Activated T-helper 2 cell treated with anti-CD3 and anti-CD28 coated beads, Interferon-gamma antibody, Interleukin-2, Interleukin-4, amounts not matched to agents 10 μg/mL and 5 μg/mL and 100 μg/mL, durations not matched to agents 14 hours and 24 hours and 36 hours (primary cell): ENCODE results near the gene GPANK1. TPM values are rescaled to one million over a fixed set of nuclear protein-coding genes. Genes with fewer than 3 reads are reported as not detected.

ENCODE experiments used
- DNase-seq: peaks from one replicate; pipeline ENCODE4 v3.0.0; 2021; ENCODE audit warnings: low spot score
- H3K27ac Mint-ChIP-seq: one replicate; pipeline ENCODE4 v1.8.0; 2021; ENCODE audit warnings: mixed read lengths
- H3K27me3 Mint-ChIP-seq: one replicate; pipeline ENCODE4 v1.8.0; 2021; ENCODE audit warnings: low read depth, mixed read lengths
- H3K36me3 Mint-ChIP-seq: one replicate; pipeline ENCODE4 v1.8.0; 2021; ENCODE audit warnings: low read depth, mixed read lengths
- H3K4me1 Mint-ChIP-seq: one replicate; pipeline ENCODE4 v1.8.0; 2021; ENCODE audit warnings: low read depth, mixed read lengths
- H3K4me3 Mint-ChIP-seq: one replicate; pipeline ENCODE4 v1.8.0; 2021; ENCODE audit warnings: low read depth, mild to moderate bottlenecking, moderate library complexity, mixed read lengths
- H3K9me3 Mint-ChIP-seq: one replicate; pipeline ENCODE4 v1.8.0; 2021; ENCODE audit warnings: mixed read lengths
- intact Hi-C: fragments of 100-400 bp; cut with micrococcal nuclease; formaldehyde crosslinking; loops from one replicate; pipeline ENCODE4 v1.15.1; 2023
- total RNA-seq: library from RNA; stranded (reverse); gene quantifications from 2 replicates; pipeline ENCODE4 v1.2.3, GENCODE V29; 2022

GPANK1 gene
- total RNA-seq, 1 donor from 2014 or later = 34.7 TPM

- Mint-ChIP-seq H3K4me3 (no peak overlapping the region), H3K27ac (no peak overlapping the region), H3K4me1 (peaks cover 10% of the 10 kb centered on the region), H3K9me3 (no peaks in the 10 kb centered on the region), H3K27me3 (no peaks in the 10 kb centered on the region), H3K36me3 (peaks cover 44% of the 10 kb centered on the region)
- DNase-seq = no peak
- intact Hi-C loops = loop anchor here (10.0 kb wide), 1 partner anchor 267 kb away; the partner anchor contains the start of genes NELFE and SKIC2
These were observed 23.3 kb upstream of the GPANK1 start for GRCh38 chr6:31687860-31688693.

GRCh38 chr6:31687321-31687720, 22.5 kb upstream of the GPANK1 start:
- peaks cover 10% of the 10 kb centered on the region for H3K4me1 Mint-ChIP-seq
- intact Hi-C loops = loop anchor here (10.0 kb wide), 1 partner anchor 267 kb away; the partner anchor contains the start of genes NELFE and SKIC2
- H3K36me3 Mint-ChIP-seq = peaks cover 37% of the 10 kb centered on the region
- H3K9me3 Mint-ChIP-seq = no peaks in the 10 kb centered on the region
- H3K27me3 Mint-ChIP-seq = no peaks in the 10 kb centered on the region
- DNase-seq = no peak
- H3K4me3 Mint-ChIP-seq = no peak overlapping the region
- H3K27ac Mint-ChIP-seq = no peak overlapping the region

GRCh38 chr6:31686483-31686882, 21.7 kb upstream of the GPANK1 start:
- H3K27me3 Mint-ChIP-seq = no peaks in the 10 kb centered on the region
- no peak for DNase-seq
- H3K9me3 Mint-ChIP-seq = no peaks in the 10 kb centered on the region
- intact Hi-C loops = loop anchor here (10.0 kb wide), 1 partner anchor 268 kb away; the partner anchor contains the start of genes NELFE and SKIC2
- H3K27ac Mint-ChIP-seq = peak overlapping the region; percentile 13
- peaks cover 12% of the 10 kb centered on the region for H3K4me1 Mint-ChIP-seq
- no peak overlapping the region for H3K4me3 Mint-ChIP-seq
- H3K36me3 Mint-ChIP-seq = peaks cover 34% of the 10 kb centered on the region

GRCh38 chr6:31683591-31683990, 18.8 kb upstream of the GPANK1 start:
- intact Hi-C loops = loop anchor here (5.0 to 10.0 kb wide), 2 partner anchors 149 to 271 kb away; partner anchors contain the start of genes NELFE and SKIC2

GRCh38 chr6:31681135-31681671, 16.4 kb upstream of the GPANK1 start:
- intact Hi-C loops = loop anchor here (2.0 to 10.0 kb wide), 3 partner anchors 58 to 274 kb away; partner anchors contain the start of genes NELFE and SKIC2
- no peaks in the 10 kb centered on the region for H3K27me3 Mint-ChIP-seq
- peak overlapping the region; percentile 73 for H3K4me3 Mint-ChIP-seq
- peaks cover 7% of the 10 kb centered on the region for H3K36me3 Mint-ChIP-seq
- H3K4me1 Mint-ChIP-seq = peaks cover 21% of the 10 kb centered on the region
- no peak overlapping the region for H3K27ac Mint-ChIP-seq
- no peaks in the 10 kb centered on the region for H3K9me3 Mint-ChIP-seq
- DNase-seq = no peak

More at GRCh38 chr6:31683591-31683990, 18.8 kb upstream of the GPANK1 start:
- DNase-seq = no peak
- H3K27me3 Mint-ChIP-seq = no peaks in the 10 kb centered on the region
- H3K9me3 Mint-ChIP-seq = no peaks in the 10 kb centered on the region
- H3K36me3 Mint-ChIP-seq = peaks cover 21% of the 10 kb centered on the region
- H3K4me3 Mint-ChIP-seq = no peak overlapping the region
- peaks cover 16% of the 10 kb centered on the region for H3K4me1 Mint-ChIP-seq
- H3K27ac Mint-ChIP-seq = no peak overlapping the region

GRCh38 chr6:31680226-31681134, 15.7 kb upstream of the GPANK1 start, which contains the start of gene LY6G5C:
Gene LY6G5C, minus strand, starts transcription at chr6:31681067. Its CDS starts 694 bp downstream, at chr6:31680373.
- H3K9me3 Mint-ChIP-seq = no peaks in the 10 kb centered on the region
- peak within 1 kb of the TSS; percentile 73 for H3K4me3 Mint-ChIP-seq
- H3K36me3 Mint-ChIP-seq = peaks cover under 1% of the 10 kb centered on the region
- no peaks in the 10 kb centered on the region for H3K27me3 Mint-ChIP-seq
- H3K27ac Mint-ChIP-seq = peak within 1 kb of the TSS; percentile 64
- intact Hi-C loops = loop anchor here (1.0 to 10.0 kb wide), 4 partner anchors 58 to 274 kb away; partner anchors contain the start of genes NELFE and SKIC2
- peak; percentile 58 for DNase-seq
- peaks cover 21% of the 10 kb centered on the region for H3K4me1 Mint-ChIP-seq

- H3K36me3 Mint-ChIP-seq = peaks cover 8% of the 10 kb centered on the region
- intact Hi-C loops = no loop called here
- peaks cover 21% of the 10 kb centered on the region for H3K4me1 Mint-ChIP-seq
- H3K27ac Mint-ChIP-seq = no peak overlapping the region
- no peaks in the 10 kb centered on the region for H3K9me3 Mint-ChIP-seq
- no peak overlapping the region for H3K4me3 Mint-ChIP-seq
- DNase-seq = no peak
- H3K27me3 Mint-ChIP-seq = no peaks in the 10 kb centered on the region
These were observed 13.2 kb upstream of the GPANK1 start for GRCh38 chr6:31677955-31678354.

GRCh38 chr6:31676904-31677303, 12.1 kb upstream of the GPANK1 start:
- H3K27ac Mint-ChIP-seq = no peak overlapping the region
- H3K27me3 Mint-ChIP-seq = no peaks in the 10 kb centered on the region
- H3K4me1 Mint-ChIP-seq = peaks cover 21% of the 10 kb centered on the region
- no peaks in the 10 kb centered on the region for H3K9me3 Mint-ChIP-seq
- H3K4me3 Mint-ChIP-seq = no peak overlapping the region
- no peak for DNase-seq
- intact Hi-C loops = no loop called here
- H3K36me3 Mint-ChIP-seq = peaks cover 19% of the 10 kb centered on the region

- H3K4me3 Mint-ChIP-seq = no peak overlapping the region
- H3K4me1 Mint-ChIP-seq = peaks cover 19% of the 10 kb centered on the region
- intact Hi-C loops = no loop called here
- H3K9me3 Mint-ChIP-seq = no peaks in the 10 kb centered on the region
- peaks cover 23% of the 10 kb centered on the region for H3K36me3 Mint-ChIP-seq
- DNase-seq = no peak
- no peak overlapping the region for H3K27ac Mint-ChIP-seq
- no peaks in the 10 kb centered on the region for H3K27me3 Mint-ChIP-seq
These were observed 11.6 kb upstream of the GPANK1 start for GRCh38 chr6:31676322-31676903.

- Mint-ChIP-seq H3K27ac (no peak within 1 kb of the TSS), H3K9me3 (no peaks in the 10 kb centered on the region)
- intact Hi-C loops = loop anchor here (5.0 kb wide), 1 partner anchor 228 kb away; the partner anchor contains the start of gene EHMT2
These were observed 4.9 kb upstream of the GPANK1 start, which contains the start of gene LY6G5B for GRCh38 chr6:31669676-31670075. Gene LY6G5B, plus strand, starts transcription at chr6:31669976. Its CDS starts 975 bp downstream, at chr6:31670951.

GRCh38 chr6:31666337-31666965, 1.7 kb upstream of the GPANK1 start:
- Mint-ChIP-seq H3K36me3 (peaks cover 89% of the 10 kb centered on the region), H3K27me3 (no peaks in the 10 kb centered on the region), H3K4me3 (peak overlapping the region; percentile 96), H3K4me1 (peaks cover 37% of the 10 kb centered on the region), H3K27ac (peak overlapping the region; percentile 94), H3K9me3 (no peaks in the 10 kb centered on the region)
- no peak for DNase-seq
- intact Hi-C loops = loop anchor here (5.0 kb wide), 1 partner anchor 231 kb away; the partner anchor contains the start of gene EHMT2

More at GRCh38 chr6:31669676-31670075, 4.9 kb upstream of the GPANK1 start, which contains the start of gene LY6G5B:
- Mint-ChIP-seq H3K4me3 (no peak within 1 kb of the TSS), H3K4me1 (peaks cover 16% of the 10 kb centered on the region), H3K36me3 (peaks cover 81% of the 10 kb centered on the region), H3K27me3 (no peaks in the 10 kb centered on the region)
- no peak for DNase-seq
